Measurements from ENCODE around the gene ZFAND2B.
A peak's percentile ranks its signal among the peaks of the same experiment; 100 is the strongest.
"Not testable (repeated sequence)": the region's sequence is repeated elsewhere in the genome, so short reads cannot be mapped to it uniquely, and the experiment has no call there.

Gene ZFAND2B

GRCh38 chr2:219250049-219250781 is 43.6 kb downstream of the ZFAND2B start:
- Mint-ChIP-seq H3K4me1 (ENCODE audit: low read depth) (peaks cover 80% of the 10 kb centered on the region), H3K4me3 (peak overlapping the region; percentile 20), H3K9me3 (no peaks in the 10 kb centered on the region), H3K27ac (peak overlapping the region; percentile 47), H3K27me3 (no peaks in the 10 kb centered on the region), H3K36me3 (ENCODE audit: low read depth) (peaks cover 59% of the 10 kb centered on the region)
- intact Hi-C loops (cut with micrococcal nuclease): loop anchor here (5.0 kb wide), 1 partner anchor 33 kb away; the partner anchor contains the start of gene ABCB6

GRCh38 chr2:219251656-219252055 is 45.1 kb downstream of the ZFAND2B start:
- peak overlapping the region; percentile 47 for H3K27ac Mint-ChIP-seq
- no peaks in the 10 kb centered on the region for H3K9me3 Mint-ChIP-seq
- H3K36me3 Mint-ChIP-seq (ENCODE audit: low read depth): peaks cover 57% of the 10 kb centered on the region
- H3K4me1 Mint-ChIP-seq (ENCODE audit: low read depth): peaks cover 76% of the 10 kb centered on the region
- intact Hi-C loops (cut with micrococcal nuclease): loop anchor here (5.0 kb wide), 1 partner anchor 34 kb away; the partner anchor contains the start of gene ABCB6
- H3K4me3 Mint-ChIP-seq: peak overlapping the region; percentile 86
- H3K27me3 Mint-ChIP-seq: no peaks in the 10 kb centered on the region

GRCh38 chr2:219252084-219252483 is 45.5 kb downstream of the ZFAND2B start:
- Mint-ChIP-seq H3K4me1 (ENCODE audit: low read depth) (peaks cover 72% of the 10 kb centered on the region), H3K4me3 (peak overlapping the region; percentile 86), H3K27me3 (no peaks in the 10 kb centered on the region), H3K36me3 (ENCODE audit: low read depth) (peaks cover 52% of the 10 kb centered on the region), H3K27ac (peak overlapping the region; percentile 47), H3K9me3 (no peaks in the 10 kb centered on the region)
- intact Hi-C loops (cut with micrococcal nuclease): loop anchor here (5.0 kb wide), 1 partner anchor 35 kb away; the partner anchor contains the start of gene ABCB6

GRCh38 chr2:219252570-219252899 is 46.0 kb downstream of the ZFAND2B start:
- H3K4me1 Mint-ChIP-seq (ENCODE audit: low read depth): peaks cover 67% of the 10 kb centered on the region
- peak overlapping the region; percentile 47 for H3K27ac Mint-ChIP-seq
- no peaks in the 10 kb centered on the region for H3K9me3 Mint-ChIP-seq
- peak overlapping the region; percentile 86 for H3K4me3 Mint-ChIP-seq
- peaks cover 48% of the 10 kb centered on the region for H3K36me3 Mint-ChIP-seq (ENCODE audit: low read depth)
- intact Hi-C loops (cut with micrococcal nuclease): loop anchor here (5.0 kb wide), 1 partner anchor 35 kb away; the partner anchor contains the start of gene ABCB6
- no peaks in the 10 kb centered on the region for H3K27me3 Mint-ChIP-seq

- H3K4me1 Mint-ChIP-seq (ENCODE audit: low read depth): peaks cover 61% of the 10 kb centered on the region
- H3K27ac Mint-ChIP-seq: peak within 1 kb of the TSS; percentile 47
- no peaks in the 10 kb centered on the region for H3K27me3 Mint-ChIP-seq
- H3K36me3 Mint-ChIP-seq (ENCODE audit: low read depth): peaks cover 42% of the 10 kb centered on the region
- H3K4me3 Mint-ChIP-seq: peak within 1 kb of the TSS; percentile 86
- H3K9me3 Mint-ChIP-seq: no peaks in the 10 kb centered on the region
- intact Hi-C loops (cut with micrococcal nuclease): loop anchor here (5.0 kb wide), 1 partner anchor 36 kb away; the partner anchor contains the start of gene ABCB6
Observed at GRCh38 chr2:219252900-219253752, 46.5 kb downstream of the ZFAND2B start, which contains the start of gene TUBA4B. TUBA4B (plus strand) TSS chr2:219253243; CDS start chr2:219253408, 165 bp downstream.

GRCh38 chr2:219253753-219254589 is 47.4 kb downstream of the ZFAND2B start, which contains the start of gene TUBA4A:
TUBA4A (minus strand) TSS chr2:219253918; CDS start chr2:219253858, 60 bp downstream.
- peaks cover 53% of the 10 kb centered on the region for H3K4me1 Mint-ChIP-seq (ENCODE audit: low read depth)
- peaks cover 34% of the 10 kb centered on the region for H3K36me3 Mint-ChIP-seq (ENCODE audit: low read depth)

GRCh38 chr2:219254590-219255201 is 48.1 kb downstream of the ZFAND2B start:
- Mint-ChIP-seq H3K36me3 (ENCODE audit: low read depth) (peaks cover 26% of the 10 kb centered on the region), H3K9me3 (no peaks in the 10 kb centered on the region), H3K27me3 (peaks cover 5% of the 10 kb centered on the region), H3K4me1 (ENCODE audit: low read depth) (peaks cover 46% of the 10 kb centered on the region), H3K4me3 (peak overlapping the region; percentile 86), H3K27ac (peak overlapping the region; percentile 47)
- intact Hi-C loops (cut with micrococcal nuclease): loop anchor here (5.0 kb wide), 1 partner anchor 37 kb away; the partner anchor contains the start of gene ABCB6

More at GRCh38 chr2:219253753-219254589, 47.4 kb downstream of the ZFAND2B start, which contains the start of gene TUBA4A:
- peak within 1 kb of the TSS; percentile 47 for H3K27ac Mint-ChIP-seq
- peaks cover 2% of the 10 kb centered on the region for H3K27me3 Mint-ChIP-seq
- H3K9me3 Mint-ChIP-seq: no peaks in the 10 kb centered on the region
- intact Hi-C loops (cut with micrococcal nuclease): loop anchor here (5.0 kb wide), 1 partner anchor 37 kb away; the partner anchor contains the start of gene ABCB6
- H3K4me3 Mint-ChIP-seq: peak within 1 kb of the TSS; percentile 86

GRCh38 chr2:219258942-219259341 is 52.4 kb downstream of the ZFAND2B start:
- peaks cover 19% of the 10 kb centered on the region for H3K27me3 Mint-ChIP-seq
- H3K36me3 Mint-ChIP-seq (ENCODE audit: low read depth); intact Hi-C loops (cut with micrococcal nuclease); H3K4me3 Mint-ChIP-seq; H3K27ac Mint-ChIP-seq; H3K9me3 Mint-ChIP-seq; H3K4me1 Mint-ChIP-seq (ENCODE audit: low read depth): not testable (repeated sequence)

Measured in dendritic cell treated with granulocyte-macrophage colony-stimulating factor and Interleukin-4, amounts not matched to agents 40 ng/mL and 50 ng/mL, for 4 days (primary cell).